K562 (cell line): ENCODE measurements around the gene ENPP7. TPM values are rescaled to one million over a fixed set of nuclear protein-coding genes. Genes with fewer than 3 reads are reported as not detected.
A peak's percentile ranks its signal among the peaks of the same experiment; 100 is the strongest.

ENCODE experiments used
- ATAC-seq: fragments of 200-7000 bp; cut with Tn5 transposase; 3 replicates; pipeline ENCODE4 v1.9.1; 2020; ENCODE audit warnings: moderate library complexity
- BruUV-seq: library from RNA; stranded (reverse); fragments of 400-500 nt; replicated peaks from 2 replicates; lab custom pipeline; 2021; lab: Mats Ljungman, UMichigan
- CTCF ChIA-PET: fragments of 300-600 bp; formaldehyde crosslinking; extraction: SDS; loops from one replicate; lab custom pipeline; 2021; ENCODE audit warnings: low intra/inter-chr PET ratio; lab: Yijun Ruan, JAX
- POLR2A ChIA-PET: fragments of 300-600, 350-650 bp; sonication (Branson Sonifier 250); formaldehyde crosslinking; extraction: SDS; loops from one replicate; lab custom pipeline; 2021; ENCODE audit warnings: antibody characterized with exemption, inconsistent platforms; lab: Yijun Ruan, JAX
- DNase-seq, 4 experiments: peaks; one replicate each; pipeline versions ENCODE4 v3.0.0 to v3.0.0-alpha.2; 2011 to 2018; ENCODE audit warnings: low spot score in 3 of 4, mixed read lengths in 3 of 4; ENCODE audit errors: extremely low read depth in 1 of 4
- FAIRE-seq: peaks from 2 replicates; lab custom pipeline; 2011; peaks lifted over from hg19 to GRCh38; lab: Jason Lieb, UNC
- H2AFZ ChIP-seq: 2 replicates; pipeline ENCODE4 v1.6.0; 2011; ENCODE audit warnings: low read depth, low read length, control low read depth, inconsistent platforms
- H3K27ac ChIP-seq: fragments of 200-600 bp; 3 replicates; pipeline ENCODE4 v1.8.0; 2011; ENCODE audit warnings: low read depth, mild to moderate bottlenecking, control low read depth, inconsistent platforms, low read length, moderate library complexity, mixed read lengths; ENCODE audit errors: extremely low read depth
- H3K27me3 ChIP-seq, 2 experiments: fragments of 300-600 bp in 1 of 2; 2 replicates in 1 of 2; 3 replicates in 1 of 2; pipeline versions ENCODE4 v1.6.0 to v1.8.0; 2011; ENCODE audit warnings: inconsistent platforms in 2 of 2, low read length in 2 of 2, mild to moderate bottlenecking in 1 of 2, mixed read lengths in 1 of 2, moderate library complexity in 1 of 2; ENCODE audit not compliant: control insufficient read depth in 2 of 2, insufficient read depth in 2 of 2
- H3K36me3 ChIP-seq: fragments of 300-600 bp; 3 replicates; pipeline ENCODE4 v1.8.0; 2011; ENCODE audit warnings: mild to moderate bottlenecking, low read length, inconsistent platforms; ENCODE audit not compliant: control insufficient read depth, insufficient read depth
- H3K4me1 ChIP-seq, 2 experiments: fragments of 200-600 bp in 1 of 2; replicated peaks in 1 of 2; 2 replicates in 1 of 2; 3 replicates in 1 of 2; pipeline versions ENCODE4 v1.5.1 to v1.8.0; 2011; ENCODE audit warnings: inconsistent platforms in 2 of 2, low read length in 2 of 2, mild to moderate bottlenecking in 1 of 2, mixed read lengths in 1 of 2, moderate library complexity in 1 of 2; ENCODE audit not compliant: control insufficient read depth in 2 of 2, insufficient read depth in 2 of 2
- H3K4me2 ChIP-seq: 2 replicates; pipeline ENCODE4 v1.6.1; 2011; ENCODE audit warnings: low read length, control low read depth, inconsistent platforms, mixed read lengths; ENCODE audit not compliant: insufficient read depth
- H3K4me3 ChIP-seq: fragments of 200-600 bp; sonication (generic), shearing (Covaris generic); 2 replicates; pipeline ENCODE4 v1.5.1; 2016; ENCODE audit warnings: control low read depth, inconsistent platforms
- H3K79me2 ChIP-seq: fragments of 200-600 bp; 3 replicates; pipeline ENCODE4 v1.8.0; 2011; ENCODE audit warnings: low read length, inconsistent platforms; ENCODE audit not compliant: control insufficient read depth, insufficient read depth
- H3K9ac ChIP-seq, 2 experiments: 2 replicates each; pipeline versions ENCODE4 v1.6.0 to v1.6.1; 2011; ENCODE audit warnings: low read depth in 2 of 2, low read length in 2 of 2, control low read depth in 1 of 2, inconsistent platforms in 1 of 2, mild to moderate bottlenecking in 1 of 2, mixed read lengths in 1 of 2; ENCODE audit not compliant: insufficient read depth in 1 of 2
- H3K9me1 ChIP-seq: one replicate; pipeline ENCODE4 v1.6.0; 2011; ENCODE audit warnings: inconsistent platforms, mild to moderate bottlenecking, low read length, moderate library complexity; ENCODE audit not compliant: control insufficient read depth, insufficient read depth
- H3K9me3 ChIP-seq: replicated peaks from 2 replicates; pipeline ENCODE4 v1.5.1; 2011; ENCODE audit warnings: low read depth, low read length, inconsistent platforms; ENCODE audit not compliant: control insufficient read depth, insufficient read depth
- H4K20me1 ChIP-seq: replicated peaks from 2 replicates; pipeline ENCODE4 v1.6.1; 2011; ENCODE audit warnings: low read length, inconsistent platforms, mixed read lengths; ENCODE audit not compliant: control insufficient read depth, insufficient read depth
- EZH2 ChIP-seq: IDR thresholded peaks from 2 replicates; pipeline ENCODE4 v1.6.1; 2012; ENCODE audit warnings: low read depth, mild to moderate bottlenecking, inconsistent platforms, low read length, borderline replicate concordance
- GABPB2 ChIP-seq: fragments of 250-450 bp; sonication (Bioruptor Pico); conservative IDR thresholded peaks from 2 replicates; pipeline ENCODE4 v1.5.1; 2021; ENCODE audit warnings: mild to moderate bottlenecking
- HEY1 ChIP-seq: fragments of 250-450 bp; sonication (Bioruptor Pico); IDR thresholded peaks from 2 replicates; pipeline ENCODE4 v1.5.0; 2020; ENCODE audit warnings: mild to moderate bottlenecking, moderate library complexity, borderline replicate concordance
- RBM39 ChIP-seq: fragments of 200-400 bp; formaldehyde crosslinking; optimal IDR thresholded peaks from 2 replicates; pipeline ENCODE3; 2018; ENCODE audit warnings: low read depth, low read length
- STAT5B ChIP-seq: fragments of 250-450 bp; sonication (Bioruptor Pico); IDR thresholded peaks from 2 replicates; pipeline ENCODE4 v1.8.0; 2021; ENCODE audit warnings: mild to moderate bottlenecking, inconsistent platforms
- ZBTB43 ChIP-seq: sonication (generic); formaldehyde crosslinking; IDR thresholded peaks from 2 replicates; pipeline ENCODE4 v1.8.0; 2023; ENCODE audit warnings: mild to moderate bottlenecking, missing genetic modification reagents
- ZNF766 ChIP-seq: fragments of 200-800 bp; sonication (Bioruptor generic); conservative IDR thresholded peaks from 2 replicates; pipeline ENCODE4 v1.6.1; 2016; ENCODE audit warnings: missing genetic modification characterization, missing compliant biosample characterization
- WGBS: fragments of 100-300 bp; shearing (Covaris generic); methylation state at CpG from one replicate; pipeline ENCODE4 v1.1.6; 2016; ENCODE audit warnings: low coverage, mixed read lengths; ENCODE audit not compliant: insufficient coverage; ENCODE audit errors: missing lambda C conversion rate; 5-methylcytosine and 5-hydroxymethylcytosine counted together
- in situ Hi-C: fragments of 300-500 bp; cut with MboI; formaldehyde crosslinking; loops from 4 replicates; pipeline ENCODE4 v1.15.0; 2018; ENCODE audit warnings: inconsistent platforms, mixed read lengths
- intact Hi-C: fragments of 100-400 bp; cut with micrococcal nuclease; formaldehyde crosslinking; loops from 2 replicates; pipeline ENCODE4 v1.14.2; 2022
- polyA plus RNA-seq, 8 experiments: library from polyadenylated mRNA; depleted of rRNA in 4 of 8; stranded (reverse) in 5 of 8; unstranded in 3 of 8; fragments of >200 nt; fragmentation: Nextera tagmentation in 2 of 8; fragmentation: Illumina TruSeq in 1 of 8; extraction: Ambion mirVana in 2 of 8; extraction: Trizol in 1 of 8; gene quantifications; 2 replicates each; pipeline versions ENCODE4 v1.2.1 to v1.2.3, GENCODE V29; 2011 to 2014; ENCODE audit warnings: inconsistent platforms in 1 of 8, missing spikeins in 1 of 8
- total RNA-seq, 7 experiments: library from RNA; depleted of rRNA in 6 of 7; stranded (reverse); fragments of >200 nt in 6 of 7; fragmentation: Illumina TruSeq in 2 of 7; extraction: Trizol in 2 of 7; gene quantifications; 2 replicates each; pipeline versions ENCODE4 v1.2.1 to v1.2.3, GENCODE V29; 2011 to 2021; ENCODE audit warnings: low replicate concordance in 1 of 7

The ENPP7 gene
- total and polyA plus RNA-seq, 9 of the 15 experiments (the other 6 are each of a cell fraction or from before 2014, with no cell fraction given) = not detected

- Histone ChIP-seq H3K36me3 (no peaks in the 10 kb centered on the region), H3K9me3 (no peaks in the 10 kb centered on the region), H3K27me3 (peaks cover 44 to 75% of the 10 kb centered on the region in 2 experiments), H3K27ac (no peak overlapping the region), H3K9me1 (no peaks in the 10 kb centered on the region), H3K79me2 (no peaks in the 10 kb centered on the region), H3K4me3 (no peak overlapping the region), H3K4me2 (no peak overlapping the region), H2AFZ (no peak overlapping the region), H3K4me1 (peaks cover 0 to 5% of the 10 kb centered on the region in 2 experiments; a peak in 2 of 5 replicates), H4K20me1 (0 out of 2 replicates have a peak, but pooled peaks cover 3% of the 10 kb centered on the region), H3K9ac (no peak overlapping the region)
- CTCF ChIA-PET = no interaction called here
- 10% methylated on average over 12 of the region's 12 CpGs for WGBS
- in situ Hi-C loops = no loop called here
- no TSS peak for BruUV-seq
- FAIRE-seq (peak; percentile 55), DNase-seq (no peak), ATAC-seq (no peak)
- POLR2A ChIA-PET = no interaction called here
- intact Hi-C loops = no loop called here
- TF ChIP-seq HEY1 (CRISPR knock-in tag) (no peak), GABPB2 (CRISPR knock-in tag) (no peak), RBM39 (no peak), ZNF766 (no peak), ZBTB43 (no peak), EZH2 (peak; percentile 95), STAT5B (CRISPR knock-in tag) (no peak)
These were observed 47.4 kb upstream of the ENPP7 start for GRCh38 chr17:79683365-79683764.
